HepG2 (cell line): ENCODE data around the gene HRG. TPM values are rescaled to one million over a fixed set of nuclear protein-coding genes. Genes with fewer than 3 reads are reported as not detected.

ENCODE experiments used
- ADNP ChIP-seq: sonication (generic); formaldehyde crosslinking; IDR thresholded peaks from 2 replicates; pipeline ENCODE4 v1.4.0; 2020; ENCODE audit warnings: missing genetic modification reagents
- CEBPB ChIP-seq: IDR thresholded peaks from 2 replicates; pipeline ENCODE4 v1.6.1; 2011; ENCODE audit warnings: low read depth, low read length, improper control_type of control experiment, borderline replicate concordance
- MXI1 ChIP-seq: IDR thresholded peaks from 3 replicates; pipeline ENCODE4 v1.6.1; 2012; ENCODE audit warnings: low read depth, low read length, inconsistent platforms, borderline replicate concordance
- SUZ12 ChIP-seq: fragments of 150-350 bp; IDR thresholded peaks from 2 replicates; pipeline ENCODE4 v1.6.1; 2014; ENCODE audit warnings: low read depth, low read length
- UBTF ChIP-seq: sonication (generic); formaldehyde crosslinking; IDR thresholded peaks from 2 replicates; pipeline ENCODE4 v1.4.0; 2020; ENCODE audit warnings: mild to moderate bottlenecking, missing genetic modification reagents
- ZFP36L1 ChIP-seq: sonication (generic); formaldehyde crosslinking; IDR thresholded peaks from 2 replicates; pipeline ENCODE4 v1.8.0; 2022; ENCODE audit warnings: mild to moderate bottlenecking, missing genetic modification reagents, moderate library complexity
- ZNF629 ChIP-seq: sonication (generic); formaldehyde crosslinking; conservative IDR thresholded peaks from 2 replicates; pipeline ENCODE4 v1.5.0; 2020; ENCODE audit warnings: missing genetic modification reagents
- ZNF747 ChIP-seq: sonication (generic); formaldehyde crosslinking; IDR thresholded peaks from 2 replicates; pipeline ENCODE4 v1.8.1; 2023; ENCODE audit warnings: missing genetic modification reagents, mild to moderate bottlenecking, borderline replicate concordance
- ZNF883 ChIP-seq: sonication (generic); formaldehyde crosslinking; IDR thresholded peaks from 2 replicates; pipeline ENCODE4 v1.5.1; 2020; ENCODE audit warnings: mild to moderate bottlenecking, missing genetic modification reagents; ENCODE audit errors: not compliant biosample characterization
- polyA plus RNA-seq, 8 experiments: library from polyadenylated mRNA; depleted of rRNA in 3 of 8; stranded (reverse) in 7 of 8; unstranded in 1 of 8; fragments of >200 nt; fragmentation: Illumina TruSeq in 4 of 8; extraction: Trizol in 4 of 8; gene quantifications; 2 replicates each; pipeline versions ENCODE4 v1.2.1 to v1.2.3, GENCODE V29; 2011 to 2016; ENCODE audit warnings: low read depth in 4 of 8, missing spikeins in 1 of 8, mixed read lengths in 1 of 8; ENCODE audit not compliant: insufficient read depth in 1 of 8
- total RNA-seq, 5 experiments: library from RNA; depleted of rRNA; stranded (reverse); fragments of >200 nt; fragmentation: Illumina TruSeq; extraction: Trizol; gene quantifications; 2 replicates each; pipeline ENCODE4 v1.2.3, GENCODE V29; 2016; ENCODE audit warnings: low read depth in 1 of 5
- TF ChIP-seq, protein P1 (sequence below): sonication (generic); formaldehyde crosslinking; IDR thresholded peaks from 2 replicates; pipeline ENCODE4 v1.5.0; 2020; ENCODE audit warnings: mild to moderate bottlenecking, missing genetic modification reagents
- TF ChIP-seq, protein P2 (sequence below): sonication (generic); formaldehyde crosslinking; IDR thresholded peaks from 2 replicates; pipeline ENCODE4 v1.8.1; 2023; ENCODE audit warnings: mild to moderate bottlenecking, missing genetic modification reagents

Gene HRG
- total and polyA plus RNA-seq, 2 of the 13 experiments (the other 11 are each of a cell fraction or from before 2014, with no cell fraction given), result 0.09 to 0.11 TPM

DNA sequence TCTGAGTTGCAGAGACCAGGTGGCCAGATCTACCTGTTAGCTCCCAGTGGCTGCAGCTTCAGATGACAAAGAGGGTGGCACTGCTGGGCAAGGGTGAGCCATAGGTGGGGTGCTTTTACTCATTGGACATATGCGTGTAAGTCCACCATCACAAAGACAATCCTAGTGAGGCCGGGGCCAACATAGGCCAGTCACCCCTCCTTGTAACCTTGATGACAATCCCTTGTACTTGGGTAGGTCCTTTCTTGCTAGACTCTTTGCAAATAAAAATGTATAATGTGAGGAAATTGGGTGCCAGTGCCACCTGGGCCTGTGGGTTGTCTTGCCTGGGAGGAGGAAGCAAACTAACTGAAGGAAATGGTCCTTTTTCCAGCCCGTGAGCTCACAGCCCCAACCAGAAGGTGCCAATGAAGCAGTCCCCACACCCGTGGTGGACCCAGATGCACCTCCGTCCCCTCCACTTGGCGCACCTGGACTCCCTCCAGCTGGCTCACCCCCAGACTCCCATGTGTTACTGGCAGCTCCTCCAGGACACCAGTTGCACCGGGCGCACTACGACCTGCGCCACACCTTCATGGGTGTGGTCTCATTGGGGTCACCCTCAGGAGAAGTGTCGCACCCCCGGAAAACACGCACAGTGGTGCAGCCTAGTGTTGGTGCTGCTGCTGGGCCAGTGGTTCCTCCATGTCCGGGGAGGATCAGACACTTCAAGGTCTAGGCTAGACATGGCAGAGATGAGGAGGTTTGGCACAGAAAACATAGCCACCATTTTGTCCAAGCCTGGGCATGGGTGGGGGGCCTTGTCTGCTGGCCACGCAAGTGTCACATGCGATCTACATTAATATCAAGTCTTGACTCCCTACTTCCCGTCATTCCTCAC is 45.4 kb upstream of the HRG start (continued):
- TF ChIP-seq, protein P1, sequence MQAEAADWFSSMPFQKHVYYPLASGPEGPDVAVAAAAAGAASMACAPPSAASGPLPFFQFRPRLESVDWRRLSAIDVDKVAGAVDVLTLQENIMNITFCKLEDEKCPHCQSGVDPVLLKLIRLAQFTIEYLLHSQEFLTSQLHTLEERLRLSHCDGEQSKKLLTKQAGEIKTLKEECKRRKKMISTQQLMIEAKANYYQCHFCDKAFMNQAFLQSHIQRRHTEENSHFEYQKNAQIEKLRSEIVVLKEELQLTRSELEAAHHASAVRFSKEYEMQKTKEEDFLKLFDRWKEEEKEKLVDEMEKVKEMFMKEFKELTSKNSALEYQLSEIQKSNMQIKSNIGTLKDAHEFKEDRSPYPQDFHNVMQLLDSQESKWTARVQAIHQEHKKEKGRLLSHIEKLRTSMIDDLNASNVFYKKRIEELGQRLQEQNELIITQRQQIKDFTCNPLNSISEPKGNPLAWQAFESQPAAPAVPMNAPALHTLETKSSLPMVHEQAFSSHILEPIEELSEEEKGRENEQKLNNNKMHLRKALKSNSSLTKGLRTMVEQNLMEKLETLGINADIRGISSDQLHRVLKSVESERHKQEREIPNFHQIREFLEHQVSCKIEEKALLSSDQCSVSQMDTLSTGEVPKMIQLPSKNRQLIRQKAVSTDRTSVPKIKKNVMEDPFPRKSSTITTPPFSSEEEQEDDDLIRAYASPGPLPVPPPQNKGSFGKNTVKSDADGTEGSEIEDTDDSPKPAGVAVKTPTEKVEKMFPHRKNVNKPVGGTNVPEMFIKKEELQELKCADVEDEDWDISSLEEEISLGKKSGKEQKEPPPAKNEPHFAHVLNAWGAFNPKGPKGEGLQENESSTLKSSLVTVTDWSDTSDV (CRISPR knock-in tag), result peak; percentile 65; the same call in 1 of the 2 replicates
- TF ChIP-seq ZFP36L1 (CRISPR knock-in tag), result peak; percentile 86; the same call in 1 of the 2 replicates
- TF ChIP-seq UBTF (CRISPR knock-in tag), result peak; percentile 67; the same call in 1 of the 2 replicates
- TF ChIP-seq ZNF629, result peak; percentile 22
- TF ChIP-seq ADNP (CRISPR knock-in tag), result no peak
- TF ChIP-seq ZNF747 (CRISPR knock-in tag), result peak; percentile 12; the same call in 1 of the 2 replicates
- TF ChIP-seq, protein P2, sequence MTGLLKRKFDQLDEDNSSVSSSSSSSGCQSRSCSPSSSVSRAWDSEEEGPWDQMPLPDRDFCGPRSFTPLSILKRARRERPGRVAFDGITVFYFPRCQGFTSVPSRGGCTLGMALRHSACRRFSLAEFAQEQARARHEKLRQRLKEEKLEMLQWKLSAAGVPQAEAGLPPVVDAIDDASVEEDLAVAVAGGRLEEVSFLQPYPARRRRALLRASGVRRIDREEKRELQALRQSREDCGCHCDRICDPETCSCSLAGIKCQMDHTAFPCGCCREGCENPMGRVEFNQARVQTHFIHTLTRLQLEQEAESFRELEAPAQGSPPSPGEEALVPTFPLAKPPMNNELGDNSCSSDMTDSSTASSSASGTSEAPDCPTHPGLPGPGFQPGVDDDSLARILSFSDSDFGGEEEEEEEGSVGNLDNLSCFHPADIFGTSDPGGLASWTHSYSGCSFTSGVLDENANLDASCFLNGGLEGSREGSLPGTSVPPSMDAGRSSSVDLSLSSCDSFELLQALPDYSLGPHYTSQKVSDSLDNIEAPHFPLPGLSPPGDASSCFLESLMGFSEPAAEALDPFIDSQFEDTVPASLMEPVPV, result no peak; the same call in none of the 2 replicates
- no peak for TF ChIP-seq SUZ12
- TF ChIP-seq MXI1, result no peak
- TF ChIP-seq ZNF883 (CRISPR knock-in tag), result no peak
- TF ChIP-seq CEBPB, result no peak
